ENCODE data around the gene ZFY. TPM values are rescaled to one million over a fixed set of nuclear protein-coding genes. Genes with fewer than 3 reads are reported as not detected.

ZFY gene
- polyA plus RNA-seq, 1 of the 3 experiments (the other 2 are of a cell fraction), result not detected

DNA sequence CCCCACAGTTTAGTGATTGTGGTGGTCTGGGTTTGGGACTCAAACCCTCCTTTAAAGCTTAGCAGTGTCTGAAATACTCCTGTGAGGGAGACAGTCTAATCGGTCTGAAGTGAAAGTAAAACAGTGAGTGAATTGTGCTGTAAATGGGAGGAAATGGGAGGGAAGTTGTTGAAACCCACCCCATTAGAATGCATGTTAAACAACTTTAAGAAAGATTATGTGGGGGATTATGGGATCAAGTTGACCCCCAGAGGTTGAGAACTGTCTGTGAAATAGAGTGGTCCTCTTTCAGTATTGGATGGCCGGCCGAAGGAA is 68.3 kb downstream of the ZFY start:
- no peaks in the 10 kb centered on the region for H3K27me3 ChIP-seq (ENCODE audit: insufficient read depth)
- H3K4me1 ChIP-seq (ENCODE audit: control insufficient read depth in 1 of 2, insufficient read depth in 2 of 2, low read depth in 1 of 2, low read length in 1 of 2), result no peaks in the 10 kb centered on the region
- H3K9me3 ChIP-seq, result no peaks in the 10 kb centered on the region
- H3K27ac ChIP-seq (ENCODE audit: low read depth in 2 of 2, low read length in 1 of 2), result no peak overlapping the region
- H4K20me1 ChIP-seq (ENCODE audit: insufficient read depth), result no peaks in the 10 kb centered on the region
- H3K4me2 ChIP-seq, result no peak overlapping the region
- no peak for DNase-seq
- H3F3A ChIP-seq (replicated peaks; ENCODE audit: insufficient read depth), result no peaks in the 10 kb centered on the region
- no peaks in the 10 kb centered on the region for H3K9me2 ChIP-seq
- no CpG with 5 or more reads among the region's 3 CpGs for WGBS (ENCODE audit: low lambda C conversion rate)
- no peak overlapping the region for H3K4me3 ChIP-seq (ENCODE audit: low read depth in 2 of 2, low read length in 1 of 2)
- no peaks in the 10 kb centered on the region for H3K36me3 ChIP-seq (replicated peaks in 1 of 2; ENCODE audit: control insufficient read depth in 1 of 2, insufficient read depth in 2 of 2, low read length in 1 of 2)
- POLR2A ChIA-PET, result no interaction called here
- CTCF ChIA-PET, result no interaction called here
- TF ChIP-seq ZBTB33 (IDR thresholded peaks at IDR 0.05; ENCODE audit: borderline replicate concordance, low read depth) (no peak), FOSL2 (IDR thresholded peaks at IDR 0.05; ENCODE audit: borderline replicate concordance, low read depth) (no peak), CTCF (IDR thresholded peaks at IDR 0.05) (no peak), MXI1 (IDR thresholded peaks at IDR 0.05; ENCODE audit: low read depth, low read length) (no peak), NRF1 (IDR thresholded peaks at IDR 0.05; ENCODE audit: low read depth, low read length) (no peak), RAD21 (IDR thresholded peaks at IDR 0.05; ENCODE audit: low read length) (no peak), GATA2 (CRISPR knock-in tag; IDR thresholded peaks at IDR 0.05) (no peak), SIN3A (IDR thresholded peaks at IDR 0.05; ENCODE audit: borderline replicate concordance, low read depth, low read length) (no peak), RCOR1 (IDR thresholded peaks at IDR 0.05; ENCODE audit: low read length) (no peak), TCF12 (IDR thresholded peaks at IDR 0.05) (no peak), FOXM1 (IDR thresholded peaks at IDR 0.05; ENCODE audit: low read depth) (no peak), YY1 (IDR thresholded peaks at IDR 0.05; ENCODE audit: low read depth) (no peak)
- TF ChIP-seq, protein P1, sequence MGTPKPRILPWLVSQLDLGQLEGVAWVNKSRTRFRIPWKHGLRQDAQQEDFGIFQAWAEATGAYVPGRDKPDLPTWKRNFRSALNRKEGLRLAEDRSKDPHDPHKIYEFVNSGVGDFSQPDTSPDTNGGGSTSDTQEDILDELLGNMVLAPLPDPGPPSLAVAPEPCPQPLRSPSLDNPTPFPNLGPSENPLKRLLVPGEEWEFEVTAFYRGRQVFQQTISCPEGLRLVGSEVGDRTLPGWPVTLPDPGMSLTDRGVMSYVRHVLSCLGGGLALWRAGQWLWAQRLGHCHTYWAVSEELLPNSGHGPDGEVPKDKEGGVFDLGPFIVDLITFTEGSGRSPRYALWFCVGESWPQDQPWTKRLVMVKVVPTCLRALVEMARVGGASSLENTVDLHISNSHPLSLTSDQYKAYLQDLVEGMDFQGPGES (IDR thresholded peaks at IDR 0.05; ENCODE audit: low read depth, low read length), result no peak
- TF ChIP-seq, protein P2, sequence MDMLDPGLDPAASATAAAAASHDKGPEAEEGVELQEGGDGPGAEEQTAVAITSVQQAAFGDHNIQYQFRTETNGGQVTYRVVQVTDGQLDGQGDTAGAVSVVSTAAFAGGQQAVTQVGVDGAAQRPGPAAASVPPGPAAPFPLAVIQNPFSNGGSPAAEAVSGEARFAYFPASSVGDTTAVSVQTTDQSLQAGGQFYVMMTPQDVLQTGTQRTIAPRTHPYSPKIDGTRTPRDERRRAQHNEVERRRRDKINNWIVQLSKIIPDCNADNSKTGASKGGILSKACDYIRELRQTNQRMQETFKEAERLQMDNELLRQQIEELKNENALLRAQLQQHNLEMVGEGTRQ (IDR thresholded peaks at IDR 0.05; ENCODE audit: borderline replicate concordance, low read depth, low read length), result no peak
- TF ChIP-seq, protein P3, sequence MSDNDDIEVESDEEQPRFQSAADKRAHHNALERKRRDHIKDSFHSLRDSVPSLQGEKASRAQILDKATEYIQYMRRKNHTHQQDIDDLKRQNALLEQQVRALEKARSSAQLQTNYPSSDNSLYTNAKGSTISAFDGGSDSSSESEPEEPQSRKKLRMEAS (IDR thresholded peaks at IDR 0.05; ENCODE audit: low read depth), result no peak
- no peak overlapping the region for H3K9ac ChIP-seq
- no peaks in the 10 kb centered on the region for H3K79me2 ChIP-seq (ENCODE audit: insufficient read depth)
- H2AFZ ChIP-seq (ENCODE audit: low read depth), result no peak overlapping the region

Data from SK-N-SH (cell line).